T1000 (cell line): ENCODE measurements around the gene TIAM2.

Experiments used
- DNase-seq: peaks from one replicate; lab custom pipeline; 2025; ENCODE audit warnings: mixed read lengths; lab: John Stamatoyannopoulos, UW

The TIAM2 gene

DNA sequence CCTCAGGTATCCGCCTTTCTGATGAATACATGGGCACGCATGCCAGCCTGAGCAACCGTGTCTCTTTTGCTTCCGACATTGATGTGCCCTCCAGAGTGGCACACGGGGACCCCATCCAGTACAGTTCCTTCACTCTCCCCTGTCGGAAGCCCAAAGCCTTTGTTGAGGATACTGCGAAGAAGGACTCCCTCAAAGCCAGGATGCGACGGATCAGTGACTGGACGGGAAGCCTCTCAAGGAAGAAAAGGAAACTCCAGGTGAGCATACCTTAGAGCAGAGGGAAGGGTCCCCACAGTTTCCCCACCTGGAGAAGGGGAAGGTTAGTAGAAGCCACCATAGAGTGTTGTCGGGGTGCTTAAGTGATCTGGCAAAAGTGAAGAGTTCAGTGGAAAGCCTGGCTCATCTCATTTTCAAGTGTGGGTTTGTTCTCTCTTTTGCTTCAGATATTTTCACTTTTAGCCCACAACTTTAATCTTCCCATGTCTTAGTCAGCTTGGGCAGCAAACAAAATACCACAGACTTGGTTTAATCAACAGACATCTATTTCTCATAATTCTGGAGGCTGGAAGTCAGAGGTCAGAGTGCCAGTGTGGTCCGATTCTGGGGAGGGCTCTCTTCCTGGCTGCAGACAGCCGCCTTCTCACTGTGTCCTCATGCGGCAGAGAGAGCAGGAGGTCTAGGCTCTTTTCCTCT, 135.2 kb downstream of the TIAM2 start:
- DNase-seq = no peak

- DNase-seq = no peak
Measured at GRCh38 chr6:155132617-155133016, 137.5 kb downstream of the TIAM2 start.

DNA sequence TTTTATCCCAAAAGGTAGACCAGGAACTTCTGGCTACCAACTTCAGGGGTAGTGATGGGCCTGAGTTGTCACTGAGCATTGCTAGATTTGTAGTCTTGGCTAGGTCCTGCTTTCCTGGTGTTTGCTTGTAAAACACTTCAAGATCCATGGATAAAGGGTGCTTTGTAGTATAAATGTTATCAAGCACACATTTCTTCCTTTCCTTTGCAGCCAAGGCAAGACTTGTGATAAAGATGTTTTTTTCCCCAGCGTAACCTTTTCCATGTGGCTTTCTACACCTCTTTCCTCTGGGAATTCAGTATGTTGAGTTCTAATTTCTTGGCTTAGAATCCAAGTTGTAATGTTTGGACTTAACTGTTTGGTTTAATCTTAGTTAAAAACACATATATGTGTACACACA, 145.9 kb downstream of the TIAM2 start:
- no peak for DNase-seq

GRCh38 chr6:155141512-155141911, 146.4 kb downstream of the TIAM2 start:
- DNase-seq = no peak

GRCh38 chr6:155142168-155143028, 147.3 kb downstream of the TIAM2 start:
- DNase-seq = no peak

GRCh38 chr6:155143029-155143577, 148.0 kb downstream of the TIAM2 start:
- DNase-seq = no peak

DNA sequence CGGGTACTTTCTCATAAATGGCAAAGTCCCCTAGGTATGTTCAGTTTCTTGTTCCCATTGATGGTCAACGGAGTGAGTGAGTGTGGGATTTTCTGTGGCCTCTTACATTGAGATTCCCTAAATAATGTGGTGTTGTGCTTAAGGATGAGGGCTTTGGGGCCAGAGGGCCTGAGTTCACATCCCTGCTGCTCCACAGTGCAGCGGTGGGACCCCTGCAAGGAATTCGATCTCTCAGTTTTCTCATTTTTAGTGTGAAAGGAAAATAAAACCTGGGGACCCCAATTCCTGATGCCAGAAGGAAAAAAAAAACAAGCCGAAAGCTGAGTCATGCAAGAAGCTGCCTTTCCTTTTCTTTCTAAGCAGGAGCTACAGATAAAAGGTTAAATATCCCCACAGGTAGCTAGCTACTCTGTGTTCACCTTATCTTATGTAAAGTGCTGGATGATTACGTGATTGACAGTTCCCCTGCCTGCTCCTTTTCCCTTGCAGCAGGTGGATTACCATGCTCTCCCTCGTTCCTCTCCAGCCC, 148.5 kb downstream of the TIAM2 start:
- DNase-seq = no peak

- DNase-seq = no peak
Measured at GRCh38 chr6:155146205-155146604, 151.1 kb downstream of the TIAM2 start.

DNA sequence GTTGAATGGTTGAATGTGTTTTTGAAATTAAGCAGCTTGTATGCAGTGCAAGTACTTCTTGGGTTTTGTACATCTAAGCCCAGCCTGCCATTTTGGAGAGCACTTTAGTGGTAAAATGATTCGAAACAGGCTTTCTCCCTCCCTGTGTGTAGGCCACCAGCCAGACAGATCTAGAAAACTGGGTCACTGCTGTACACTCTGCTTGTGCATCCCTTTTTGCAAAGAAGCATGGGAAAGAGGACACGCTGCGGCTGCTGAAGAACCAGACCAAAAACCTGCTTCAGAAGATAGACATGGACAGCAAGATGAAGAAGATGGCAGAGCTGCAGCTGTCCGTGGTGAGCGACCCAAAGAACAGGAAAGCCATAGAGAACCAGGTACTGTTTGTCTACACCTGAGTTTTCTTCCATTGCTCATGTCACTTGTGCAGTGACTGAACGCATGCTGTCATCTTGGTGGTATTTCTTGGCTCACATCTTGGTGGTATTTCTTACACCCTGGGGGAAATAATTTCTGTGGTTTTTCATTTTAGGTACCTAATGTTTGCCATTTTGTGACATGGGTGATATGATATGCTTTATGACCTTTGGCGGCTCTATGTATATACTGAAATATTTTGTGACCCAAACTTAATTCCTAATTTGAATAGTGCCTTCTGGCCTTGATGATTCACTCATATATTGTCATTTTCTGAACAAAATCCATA, 153.0 kb downstream of the TIAM2 start:
- DNase-seq = no peak

GRCh38 chr6:155150967-155151671, 156.0 kb downstream of the TIAM2 start:
- DNase-seq = no peak

DNA sequence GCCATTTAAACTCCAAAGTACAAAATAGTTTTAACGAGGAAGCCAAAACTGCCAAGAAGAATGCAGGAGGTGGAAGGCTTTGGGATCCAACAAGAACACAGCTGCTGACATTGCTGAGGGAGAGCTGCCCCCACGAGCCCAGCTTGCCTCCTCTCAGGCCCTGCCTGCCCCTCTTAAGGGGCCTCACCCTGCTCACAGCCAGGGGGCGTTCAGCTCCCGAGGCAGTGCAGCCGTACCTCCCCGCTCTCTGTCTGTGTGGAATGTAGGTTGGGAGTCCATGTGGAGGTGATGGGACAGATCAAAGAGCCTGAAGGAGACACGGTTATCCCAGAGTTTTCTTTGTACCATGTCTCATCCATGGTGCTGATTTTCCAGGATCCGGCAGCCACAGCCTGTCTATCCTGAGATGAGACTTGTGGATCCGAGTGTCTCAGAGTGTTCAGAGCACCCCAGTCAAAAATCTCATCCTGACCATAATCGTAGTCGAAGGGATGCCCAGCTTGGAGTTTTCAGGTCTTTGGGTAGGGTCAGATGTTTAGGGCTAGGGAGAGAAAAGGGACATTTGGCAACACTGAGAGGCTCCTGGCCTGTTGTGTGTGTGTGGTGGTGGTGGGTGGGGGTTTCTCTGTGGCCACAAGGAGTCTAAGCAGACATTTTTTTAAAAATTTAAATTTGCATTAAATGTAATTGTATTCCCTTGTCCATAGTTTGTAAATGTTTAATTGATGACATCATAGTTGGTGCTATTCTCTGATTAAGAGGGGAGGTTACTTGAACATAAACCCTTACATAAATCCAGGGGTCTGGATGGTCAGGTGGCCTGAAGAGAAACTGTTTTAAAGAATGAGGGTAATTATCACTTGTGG, 157.3 kb downstream of the TIAM2 start:
- DNase-seq = no peak

DNA sequence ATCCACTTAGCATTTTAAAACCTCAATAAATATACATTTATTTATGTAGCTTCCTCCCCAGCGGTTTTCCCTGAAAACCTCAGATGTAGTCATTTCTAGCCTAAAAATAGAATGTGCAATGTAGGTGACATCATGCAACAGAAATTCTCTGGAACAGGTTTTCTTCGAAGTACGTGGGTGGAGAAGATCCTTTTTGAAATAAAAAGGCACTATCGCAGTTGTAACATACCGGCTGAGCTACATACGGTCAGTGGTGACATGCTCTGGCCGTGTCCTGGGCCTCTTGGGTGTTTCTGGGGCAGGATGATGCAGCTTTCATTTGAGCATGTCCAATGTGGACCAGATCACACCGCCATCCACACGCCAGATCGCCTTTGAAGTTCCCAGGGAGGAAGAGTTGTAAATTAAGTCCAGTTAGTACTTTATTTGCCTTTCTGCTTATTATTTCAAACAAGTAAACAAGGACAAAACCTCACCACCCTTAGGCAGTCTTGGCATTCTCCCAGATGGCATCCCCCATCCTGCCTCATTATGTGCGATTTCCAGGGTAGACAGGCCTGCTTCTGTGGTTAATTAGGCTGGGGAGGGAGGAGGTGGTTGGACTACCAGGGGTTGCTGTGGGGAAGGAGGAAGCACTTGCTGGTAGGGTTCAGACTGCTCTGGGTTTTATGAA, 159.2 kb downstream of the TIAM2 start:
- peak; percentile 26 for DNase-seq

DNA sequence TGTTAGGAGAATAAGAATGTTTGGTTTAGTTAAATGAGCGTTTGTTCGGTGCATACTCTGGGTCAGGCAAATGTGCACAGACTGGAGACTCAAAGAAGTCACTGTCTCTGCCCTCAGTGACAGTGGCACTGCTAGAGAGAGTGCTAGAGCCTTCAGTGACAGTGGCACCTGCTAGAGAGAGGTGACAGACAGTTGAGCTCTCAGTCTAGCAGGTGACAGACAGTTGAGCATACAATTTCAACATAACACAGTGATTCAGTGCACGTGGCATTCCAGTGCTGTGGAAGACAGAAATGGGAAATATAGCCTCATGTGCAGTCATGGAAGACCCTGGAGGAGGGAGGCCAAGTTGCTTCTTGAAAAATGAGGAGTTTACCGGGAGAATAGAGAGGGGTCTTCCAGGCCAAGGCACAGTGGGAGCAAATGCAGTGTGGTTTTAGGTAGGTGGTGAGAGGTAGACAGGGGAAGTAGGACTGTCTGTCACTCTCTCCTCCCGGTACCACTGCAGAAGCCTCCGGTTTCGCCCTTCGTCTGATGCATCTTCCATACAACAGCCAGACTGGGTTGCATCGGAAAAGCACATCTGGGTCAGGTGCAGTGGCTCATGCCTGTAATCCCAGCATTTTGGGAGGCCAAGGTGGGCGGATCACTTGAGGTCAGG, 160.8 kb downstream of the TIAM2 start:
- DNase-seq = no peak

GRCh38 chr6:155157101-155157500, 162.0 kb downstream of the TIAM2 start:
- DNase-seq = no peak

- no peak for DNase-seq
Measured at GRCh38 chr6:155158030-155158843, 163.1 kb downstream of the TIAM2 start.

- no peak for DNase-seq
Measured at GRCh38 chr6:155162682-155163081, 167.6 kb downstream of the TIAM2 start.

- no peak for DNase-seq
Measured at GRCh38 chr6:155163601-155164000, 168.5 kb downstream of the TIAM2 start.

DNA sequence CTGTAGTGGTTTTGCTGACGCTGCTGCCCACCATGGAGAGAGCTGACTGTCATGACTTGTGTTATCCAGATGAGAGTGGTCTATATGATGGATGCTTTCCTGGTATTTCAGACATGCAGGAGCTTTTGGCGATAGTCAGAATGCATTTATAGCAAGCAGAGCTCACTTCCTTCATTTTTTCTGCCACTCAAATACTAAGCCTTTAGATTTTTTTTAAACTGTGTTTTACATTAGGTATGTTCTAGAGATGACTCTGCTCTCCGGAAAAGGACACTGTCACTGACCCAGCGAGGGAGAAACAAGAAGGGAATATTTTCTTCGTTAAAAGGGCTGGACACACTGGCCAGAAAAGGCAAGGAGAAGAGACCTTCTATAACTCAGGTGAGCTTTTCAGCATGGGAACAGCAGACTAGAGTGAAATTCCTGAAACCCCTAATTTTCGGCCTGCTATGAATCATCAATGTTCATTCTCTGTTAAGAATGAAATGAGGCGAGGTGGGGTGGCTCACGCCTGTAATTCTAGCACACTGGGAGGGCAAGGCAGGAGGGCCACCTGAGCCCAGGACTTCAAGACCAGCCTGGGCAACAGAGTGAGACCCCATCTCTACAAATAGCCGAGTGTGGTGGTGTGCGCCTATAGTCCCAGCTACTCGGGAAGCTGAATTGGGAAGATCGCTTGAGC, 170.1 kb downstream of the TIAM2 start:
- DNase-seq = no peak
